Uterus (tissue), 2 donors: ENCODE results near the gene DNHD1.

Experiments used
- POLR2A ChIP-seq, 2 donors: fragments of 450-650 bp; IDR thresholded peaks; one replicate each; pipeline ENCODE4 v1.6.1; 2016; ENCODE audit warnings: antibody characterized with exemption in 2 of 2, mild to moderate bottlenecking in 1 of 2, moderate library complexity in 1 of 2
- TF ChIP-seq, protein P1 (sequence below), 4 experiments: fragments of 200-600 bp in 2 of 4; fragments of 450-650 bp in 2 of 4; sonication (generic) in 2 of 4; IDR thresholded peaks; one replicate each; pipeline ENCODE4 v1.5.1; 2016 to 2019; ENCODE audit warnings: antibody characterized with exemption in 4 of 4, mild to moderate bottlenecking in 2 of 4, moderate library complexity in 1 of 4

DNA sequence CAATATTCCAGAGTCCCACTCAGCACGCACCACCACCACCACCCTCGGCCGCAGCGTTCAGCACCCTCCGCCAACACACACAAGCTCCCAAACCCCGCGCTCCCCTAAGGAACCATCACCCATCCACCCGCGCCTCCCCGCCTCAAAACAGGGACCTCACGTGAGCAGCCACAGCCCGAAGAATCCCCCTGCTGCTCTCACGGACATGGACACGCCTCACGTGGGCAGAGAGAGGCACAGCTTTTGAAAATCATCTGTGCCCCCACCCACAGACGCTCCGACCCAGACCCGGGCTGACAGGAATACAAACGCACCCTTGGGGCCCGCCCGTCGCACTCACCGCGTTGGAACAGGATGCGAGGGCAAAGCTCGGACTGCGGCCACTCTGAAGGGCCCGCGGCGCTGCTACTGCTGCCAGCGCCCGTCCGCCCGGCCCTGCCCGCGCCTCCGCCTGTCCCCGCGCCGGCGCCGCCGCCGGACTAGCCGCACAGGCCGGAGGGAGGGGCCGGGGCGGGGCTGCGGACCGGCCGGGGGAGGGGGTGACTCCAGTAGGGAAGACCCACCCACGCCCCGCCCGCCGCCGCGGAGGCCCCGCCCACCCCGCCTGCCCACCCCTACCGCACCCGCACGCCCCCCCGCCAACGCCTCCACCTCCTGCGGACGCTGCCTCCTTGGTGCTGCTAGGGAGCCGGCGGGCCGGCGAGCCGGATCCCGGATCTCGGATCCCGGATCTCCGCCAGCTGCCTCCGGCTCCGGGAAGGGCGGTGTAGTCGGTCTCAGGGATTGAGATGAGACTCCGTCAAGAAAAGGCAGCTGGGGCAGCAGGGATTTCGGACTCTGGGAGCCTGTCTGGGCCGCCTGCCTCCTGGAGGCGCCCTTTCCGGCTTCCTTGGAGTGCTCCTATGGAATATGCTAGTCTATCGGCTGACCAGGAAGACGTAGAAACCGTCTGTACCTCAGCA, 23.3 kb upstream of the DNHD1 start, which contains the start of gene TRIM3:
- TF ChIP-seq POLR2A (IDR thresholded peaks at IDR 0.05) = peak; percentile 77 to 87
- TF ChIP-seq, protein P1, sequence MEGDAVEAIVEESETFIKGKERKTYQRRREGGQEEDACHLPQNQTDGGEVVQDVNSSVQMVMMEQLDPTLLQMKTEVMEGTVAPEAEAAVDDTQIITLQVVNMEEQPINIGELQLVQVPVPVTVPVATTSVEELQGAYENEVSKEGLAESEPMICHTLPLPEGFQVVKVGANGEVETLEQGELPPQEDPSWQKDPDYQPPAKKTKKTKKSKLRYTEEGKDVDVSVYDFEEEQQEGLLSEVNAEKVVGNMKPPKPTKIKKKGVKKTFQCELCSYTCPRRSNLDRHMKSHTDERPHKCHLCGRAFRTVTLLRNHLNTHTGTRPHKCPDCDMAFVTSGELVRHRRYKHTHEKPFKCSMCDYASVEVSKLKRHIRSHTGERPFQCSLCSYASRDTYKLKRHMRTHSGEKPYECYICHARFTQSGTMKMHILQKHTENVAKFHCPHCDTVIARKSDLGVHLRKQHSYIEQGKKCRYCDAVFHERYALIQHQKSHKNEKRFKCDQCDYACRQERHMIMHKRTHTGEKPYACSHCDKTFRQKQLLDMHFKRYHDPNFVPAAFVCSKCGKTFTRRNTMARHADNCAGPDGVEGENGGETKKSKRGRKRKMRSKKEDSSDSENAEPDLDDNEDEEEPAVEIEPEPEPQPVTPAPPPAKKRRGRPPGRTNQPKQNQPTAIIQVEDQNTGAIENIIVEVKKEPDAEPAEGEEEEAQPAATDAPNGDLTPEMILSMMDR (IDR thresholded peaks at IDR 0.05) = peak in 3 of 4 experiments; percentile 12 to 34 (median 18)
